ENCODE data around the gene NDRG4. TPM values are rescaled to one million over a fixed set of nuclear protein-coding genes. Genes with fewer than 3 reads are reported as not detected.

The NDRG4 gene
- total RNA-seq, 1 experiment from 2014 or later, result 4.8 TPM

GRCh38 chr16:58454856-58455255 is 45.1 kb upstream of the NDRG4 start:
- TF ChIP-seq CTCF (conservative IDR thresholded peaks at IDR 0.05) (no peak), EZH2 (IDR thresholded peaks at IDR 0.05; ENCODE audit: low read depth) (no peak)
- no peaks in the 10 kb centered on the region for H3K27me3 ChIP-seq (ENCODE audit: insufficient read depth, low read depth)
- no peak overlapping the region for H3K4me2 ChIP-seq
- ChIA-PET CTCF (no interaction called here), POLR2A (ENCODE audit: unreplicated experiment) (interaction anchor here (0.5 kb wide), 1 partner anchor 23 kb away, joined by 8 read pairs; no protein-coding TSS in a partner anchor)
- H4K20me1 ChIP-seq (ENCODE audit: insufficient read depth), result no peaks in the 10 kb centered on the region
- H3K27ac ChIP-seq, result no peak overlapping the region
- no peaks in the 10 kb centered on the region for H3K79me2 ChIP-seq (ENCODE audit: low read depth)
- no peaks in the 10 kb centered on the region for H3K36me3 ChIP-seq (ENCODE audit: low read depth)
- H2AFZ ChIP-seq, result no peak overlapping the region
- H3K9me2 ChIP-seq (ENCODE audit: insufficient read depth), result no peaks in the 10 kb centered on the region
- intact Hi-C loops (cut with micrococcal nuclease; ENCODE audit: unreplicated experiment), result loop anchor here (5.0 kb wide), 1 partner anchor 33 kb away; no protein-coding TSS in a partner anchor
- no peak overlapping the region for H3K4me3 ChIP-seq
- DNase-seq, result no peak
- H3F3A ChIP-seq (ENCODE audit: insufficient read depth, low read depth), result peaks cover 36% of the 10 kb centered on the region
- no TSS peak for BruUV-seq (replicated peaks)
- H3K4me1 ChIP-seq (replicated peaks; ENCODE audit: insufficient read depth), result peaks cover 56% of the 10 kb centered on the region
- H3K9me3 ChIP-seq (ENCODE audit: insufficient read depth, low read depth), result no peaks in the 10 kb centered on the region

GRCh38 chr16:58455750-58456149 is 44.2 kb upstream of the NDRG4 start:
- no peak overlapping the region for H2AFZ ChIP-seq
- no peak overlapping the region for H3K27ac ChIP-seq
- peaks cover 36% of the 10 kb centered on the region for H3F3A ChIP-seq (ENCODE audit: insufficient read depth, low read depth)
- H3K9me2 ChIP-seq (ENCODE audit: insufficient read depth), result no peaks in the 10 kb centered on the region
- H3K27me3 ChIP-seq (ENCODE audit: insufficient read depth, low read depth), result no peaks in the 10 kb centered on the region
- BruUV-seq (replicated peaks), result no TSS peak
- H3K79me2 ChIP-seq (ENCODE audit: low read depth), result no peaks in the 10 kb centered on the region
- TF ChIP-seq CTCF (conservative IDR thresholded peaks at IDR 0.05) (no peak), EZH2 (IDR thresholded peaks at IDR 0.05; ENCODE audit: low read depth) (no peak)
- POLR2A ChIA-PET (ENCODE audit: unreplicated experiment), result no interaction called here
- H3K9me3 ChIP-seq (ENCODE audit: insufficient read depth, low read depth), result no peaks in the 10 kb centered on the region
- H4K20me1 ChIP-seq (ENCODE audit: insufficient read depth), result no peaks in the 10 kb centered on the region
- H3K36me3 ChIP-seq (ENCODE audit: low read depth), result no peaks in the 10 kb centered on the region
- no peak for DNase-seq
- H3K4me3 ChIP-seq, result no peak overlapping the region
- H3K4me2 ChIP-seq, result 0 out of 2 replicates have a peak overlapping the region, but pooled peaks have one; percentile 7
- peaks cover 65% of the 10 kb centered on the region for H3K4me1 ChIP-seq (replicated peaks; ENCODE audit: insufficient read depth)
- intact Hi-C loops (cut with micrococcal nuclease; ENCODE audit: unreplicated experiment), result loop anchor here (5.0 kb wide), 1 partner anchor 33 kb away; no protein-coding TSS in a partner anchor
- CTCF ChIA-PET, result no interaction called here

GRCh38 chr16:58456193-58456592 is 43.8 kb upstream of the NDRG4 start:
- no peak for DNase-seq
- Histone ChIP-seq H3K4me1 (replicated peaks; ENCODE audit: insufficient read depth) (peaks cover 65% of the 10 kb centered on the region), H3K36me3 (ENCODE audit: low read depth) (no peaks in the 10 kb centered on the region), H3K9me2 (ENCODE audit: insufficient read depth) (no peaks in the 10 kb centered on the region), H3K27ac (no peak overlapping the region), H3F3A (ENCODE audit: insufficient read depth, low read depth) (peaks cover 35% of the 10 kb centered on the region), H3K9me3 (ENCODE audit: insufficient read depth, low read depth) (no peaks in the 10 kb centered on the region), H3K4me2 (0 out of 2 replicates have a peak overlapping the region, but pooled peaks have one; percentile 7), H3K27me3 (ENCODE audit: insufficient read depth, low read depth) (no peaks in the 10 kb centered on the region), H2AFZ (no peak overlapping the region), H3K4me3 (no peak overlapping the region), H3K79me2 (ENCODE audit: low read depth) (no peaks in the 10 kb centered on the region), H4K20me1 (ENCODE audit: insufficient read depth) (no peaks in the 10 kb centered on the region)
- BruUV-seq (replicated peaks), result no TSS peak
- intact Hi-C loops (cut with micrococcal nuclease; ENCODE audit: unreplicated experiment), result loop anchor here (5.0 kb wide), 1 partner anchor 34 kb away; no protein-coding TSS in a partner anchor
- TF ChIP-seq EZH2 (IDR thresholded peaks at IDR 0.05; ENCODE audit: low read depth), result no peak
- no peak for TF ChIP-seq CTCF (conservative IDR thresholded peaks at IDR 0.05)
- POLR2A ChIA-PET (ENCODE audit: unreplicated experiment), result no interaction called here
- CTCF ChIA-PET, result no interaction called here
